HepG2 (cell line): ENCODE measurements around the gene CFAP45.

Experiments used
- ARID4A ChIP-seq: sonication (generic); formaldehyde crosslinking; IDR thresholded peaks from 2 replicates; pipeline ENCODE4 v1.5.0; 2020; ENCODE audit warnings: mild to moderate bottlenecking, missing genetic modification reagents, borderline replicate concordance
- ARNT ChIP-seq: fragments of 450-650 bp; IDR thresholded peaks from 2 replicates; pipeline ENCODE4 v1.6.1; 2017
- CTCF ChIP-seq: sonication (generic); formaldehyde crosslinking; IDR thresholded peaks from 2 replicates; pipeline ENCODE4 v1.5.0; 2020; ENCODE audit warnings: mild to moderate bottlenecking, missing genetic modification reagents, moderate library complexity
- FOXM1 ChIP-seq: sonication (generic); formaldehyde crosslinking; IDR thresholded peaks from 2 replicates; pipeline ENCODE4 v1.5.0; 2020; ENCODE audit warnings: missing genetic modification reagents
- GLMP ChIP-seq: sonication (generic); formaldehyde crosslinking; IDR thresholded peaks from 2 replicates; pipeline ENCODE4 v1.9.0; 2021; ENCODE audit warnings: missing genetic modification reagents, mild to moderate bottlenecking, borderline replicate concordance
- NFKB2 ChIP-seq: sonication (generic); formaldehyde crosslinking; IDR thresholded peaks from 2 replicates; pipeline ENCODE4 v1.4.0; 2020; ENCODE audit warnings: missing genetic modification reagents, borderline replicate concordance
- NR2C2 ChIP-seq: sonication (generic); formaldehyde crosslinking; IDR thresholded peaks from 2 replicates; pipeline ENCODE4 v1.4.0; 2020; ENCODE audit warnings: missing genetic modification reagents, mild to moderate bottlenecking, moderate library complexity, borderline replicate concordance
- POLR2AphosphoS5 ChIP-seq: IDR thresholded peaks from 2 replicates; pipeline ENCODE4 v1.6.1; 2012; ENCODE audit warnings: low read depth, low read length
- REST ChIP-seq, 2 experiments: IDR thresholded peaks; 2 replicates each; pipeline ENCODE4 v1.6.1; 2011 to 2012; ENCODE audit warnings: low read length in 2 of 2, borderline replicate concordance in 1 of 2, low read depth in 1 of 2, mild to moderate bottlenecking in 1 of 2, moderate library complexity in 1 of 2
- SP1 ChIP-seq, 2 experiments: fragments of 450-650 bp in 1 of 2; sonication (generic) in 1 of 2; formaldehyde crosslinking in 1 of 2; IDR thresholded peaks; 2 replicates each; pipeline versions ENCODE4 v1.4.0 to v1.6.1; 2016 to 2020; ENCODE audit warnings: missing genetic modification reagents in 1 of 2
- ZNF274 ChIP-seq: sonication (generic); formaldehyde crosslinking; IDR thresholded peaks from 2 replicates; pipeline ENCODE4 v1.5.1; 2020; ENCODE audit warnings: mild to moderate bottlenecking, missing genetic modification reagents
- ZNF761 ChIP-seq: sonication (generic); formaldehyde crosslinking; conservative IDR thresholded peaks from 2 replicates; pipeline ENCODE4 v1.4.0; 2020; ENCODE audit warnings: mild to moderate bottlenecking, missing genetic modification reagents

- TF ChIP-seq FOXM1 (CRISPR knock-in tag) (no peak), SP1 (IDR thresholded peaks at IDR 0.05) (no peak), SP1 (CRISPR knock-in tag; IDR thresholded peaks at IDR 0.05) (no peak), CTCF (CRISPR knock-in tag) (no peak), ZNF274 (CRISPR knock-in tag) (no peak), NFKB2 (CRISPR knock-in tag) (no peak), ARNT (no peak), REST (IDR thresholded peaks at IDR 0.05; ENCODE audit: borderline replicate concordance in 1 of 2, low read depth in 1 of 2, low read length in 2 of 2) (no peak), ZNF761 (CRISPR knock-in tag) (no peak), POLR2AphosphoS5 (no peak), NR2C2 (CRISPR knock-in tag) (no peak), ARID4A (no peak), GLMP (CRISPR knock-in tag) (no peak)
These were observed 11.5 kb upstream of the CFAP45 start for GRCh38 chr1:159911326-159912070.
